Neural cell (in vitro differentiated cells): ENCODE data around the gene PLD4. TPM values are rescaled to one million over a fixed set of nuclear protein-coding genes. Genes with fewer than 3 reads are reported as not detected.

Experiments
- H2AFZ ChIP-seq: fragments of 200-600, 300-800 bp; sonication (generic), shearing (Covaris generic); 2 replicates; pipeline ENCODE4 v1.6.0; 2014; ENCODE audit warnings: low read depth, mild to moderate bottlenecking, antibody characterized with exemption, low read length, moderate library complexity
- H3F3A ChIP-seq: fragments of 200-600 bp; shearing (Covaris generic); 2 replicates; pipeline ENCODE4 v1.6.1; 2016; ENCODE audit warnings: mild to moderate bottlenecking, moderate library complexity, mixed read lengths, antibody characterized with exemption, low read length; ENCODE audit not compliant: insufficient read depth, poor library complexity, severe bottlenecking
- H3K27ac ChIP-seq: fragments of 200-600, 300-800 bp; sonication (generic), shearing (Covaris generic); 2 replicates; pipeline ENCODE4 v1.5.1; 2014; ENCODE audit warnings: mild to moderate bottlenecking, low read length, moderate library complexity
- H3K27me3 ChIP-seq: fragments of 300-800, 200-600 bp; sonication (generic), shearing (Covaris generic); 2 replicates; pipeline ENCODE4 v1.6.0; 2014; ENCODE audit warnings: mild to moderate bottlenecking, low read depth, low read length, moderate library complexity; ENCODE audit not compliant: insufficient read depth
- H3K36me3 ChIP-seq: fragments of 300-800, 200-600 bp; sonication (generic), shearing (Covaris generic); 2 replicates; pipeline ENCODE4 v1.5.1; 2014; ENCODE audit warnings: mild to moderate bottlenecking, antibody characterized with exemption, low read length, moderate library complexity; ENCODE audit not compliant: insufficient read depth
- H3K4me2 ChIP-seq: fragments of 300-800, 200-600 bp; sonication (generic), shearing (Covaris generic); 2 replicates; pipeline ENCODE4 v1.6.0; 2014; ENCODE audit warnings: mild to moderate bottlenecking, low read length
- H3K4me3 ChIP-seq: fragments of 300-800, 200-600 bp; sonication (generic), shearing (Covaris generic); 2 replicates; pipeline ENCODE4 v1.5.1; 2014; ENCODE audit warnings: mild to moderate bottlenecking, low read length, moderate library complexity
- H3K79me2 ChIP-seq: fragments of 200-600 bp; shearing (Covaris generic); replicated peaks from 2 replicates; pipeline ENCODE4 v1.6.0; 2014; ENCODE audit warnings: mild to moderate bottlenecking, low read length, moderate library complexity; ENCODE audit not compliant: insufficient read depth
- H3K9ac ChIP-seq: fragments of 300-800, 200-600 bp; sonication (generic), shearing (Covaris generic); 2 replicates; pipeline ENCODE4 v1.6.1; 2016; ENCODE audit warnings: mild to moderate bottlenecking, low read length, mixed read lengths
- H3K9me2 ChIP-seq: fragments of 200-600 bp; shearing (Covaris generic); 2 replicates; pipeline ENCODE4 v1.6.1; 2016; ENCODE audit warnings: mild to moderate bottlenecking, low read length, mixed read lengths; ENCODE audit not compliant: insufficient read depth
- H3K9me3 ChIP-seq: fragments of 200-600, 300-800 bp; sonication (generic), shearing (Covaris generic); 2 replicates; pipeline ENCODE4 v1.6.1; 2016; ENCODE audit warnings: mild to moderate bottlenecking, mixed run types, low read length, moderate library complexity, mixed read lengths
- H4K20me1 ChIP-seq: fragments of 200-600 bp; shearing (Covaris generic); 2 replicates; pipeline ENCODE4 v1.6.1; 2016; ENCODE audit warnings: mild to moderate bottlenecking, mixed run types; ENCODE audit not compliant: insufficient read depth
- CTCF ChIP-seq: fragments of 450-650 bp; IDR thresholded peaks from 2 replicates; pipeline ENCODE4 v1.5.1; 2014; ENCODE audit warnings: antibody characterized with exemption, mild to moderate bottlenecking, moderate library complexity; ENCODE audit not compliant: poor library complexity, severe bottlenecking
- EP300 ChIP-seq: fragments of 450-650 bp; conservative IDR thresholded peaks from 2 replicates; pipeline ENCODE4 v1.6.1; 2014; ENCODE audit warnings: antibody characterized with exemption, mild to moderate bottlenecking, moderate library complexity; ENCODE audit not compliant: poor library complexity, severe bottlenecking
- EZH2 ChIP-seq: fragments of 200-600, 300-800 bp; shearing (Covaris generic), sonication (generic); IDR thresholded peaks from 2 replicates; pipeline ENCODE4 v1.6.1; 2014; ENCODE audit warnings: antibody characterized with exemption, low read length, borderline replicate concordance, mild to moderate bottlenecking; ENCODE audit not compliant: insufficient read depth, poor library complexity, severe bottlenecking
- MXI1 ChIP-seq: fragments of 450-650 bp; conservative IDR thresholded peaks from 2 replicates; pipeline ENCODE4 v1.6.1; 2014; ENCODE audit warnings: antibody characterized with exemption, mild to moderate bottlenecking; ENCODE audit not compliant: poor library complexity, severe bottlenecking
- POLR2AphosphoS5 ChIP-seq: IDR thresholded peaks from 2 replicates; pipeline ENCODE4 v1.6.1; 2012
- RAD21 ChIP-seq: fragments of 450-650 bp; conservative IDR thresholded peaks from 2 replicates; pipeline ENCODE4 v1.6.1; 2014; ENCODE audit warnings: antibody characterized with exemption, mild to moderate bottlenecking, moderate library complexity
- REST ChIP-seq: IDR thresholded peaks from 2 replicates; pipeline ENCODE4 v1.6.1; 2012; ENCODE audit warnings: borderline replicate concordance
- SMC3 ChIP-seq: fragments of 450-650 bp; conservative IDR thresholded peaks from 2 replicates; pipeline ENCODE4 v1.6.1; 2014; ENCODE audit warnings: antibody characterized with exemption, mild to moderate bottlenecking, moderate library complexity; ENCODE audit not compliant: poor library complexity
- TAF1 ChIP-seq: IDR thresholded peaks from 2 replicates; pipeline ENCODE4 v1.6.1; 2012; ENCODE audit warnings: low read depth
- polyA plus RNA-seq: library from polyadenylated mRNA; depleted of rRNA; stranded (reverse); fragments of >200 nt; gene quantifications from 2 replicates; pipeline ENCODE4 v1.2.3, GENCODE V29; 2014

PLD4 gene
- polyA plus RNA-seq, 1 donor from 2014 or later: not detected

GRCh38 chr14:104923640-104924420, 849 bp upstream of the PLD4 start:
- H3K79me2 ChIP-seq: no peaks in the 10 kb centered on the region
- H3K9me3 ChIP-seq: no peaks in the 10 kb centered on the region
- H3K4me2 ChIP-seq: no peak overlapping the region
- H3F3A ChIP-seq: no peaks in the 10 kb centered on the region
- H3K9me2 ChIP-seq: no peaks in the 10 kb centered on the region
- no peak overlapping the region for H3K27ac ChIP-seq
- H3K27me3 ChIP-seq: no peaks in the 10 kb centered on the region
- no peak overlapping the region for H2AFZ ChIP-seq
- no peaks in the 10 kb centered on the region for H4K20me1 ChIP-seq
- no peak overlapping the region for H3K9ac ChIP-seq
- no peak overlapping the region for H3K4me3 ChIP-seq
- H3K36me3 ChIP-seq: no peaks in the 10 kb centered on the region
- TF ChIP-seq POLR2AphosphoS5 (no peak), SMC3 (no peak), CTCF (no peak), EP300 (no peak)

- Histone ChIP-seq H3K36me3 (no peaks in the 10 kb centered on the region), H3K27ac (no peak overlapping the region), H3K79me2 (no peaks in the 10 kb centered on the region), H3K9me2 (no peaks in the 10 kb centered on the region), H3F3A (no peaks in the 10 kb centered on the region), H3K27me3 (no peaks in the 10 kb centered on the region), H3K9me3 (no peaks in the 10 kb centered on the region), H3K9ac (no peak overlapping the region), H3K4me2 (no peak overlapping the region), H3K4me3 (no peak overlapping the region), H4K20me1 (no peaks in the 10 kb centered on the region), H2AFZ (no peak overlapping the region)
- TF ChIP-seq RAD21: no peak
- no peak for TF ChIP-seq REST
- no peak for TF ChIP-seq TAF1
- TF ChIP-seq POLR2AphosphoS5: no peak
- TF ChIP-seq EP300: no peak
- TF ChIP-seq CTCF: no peak
- no peak for TF ChIP-seq MXI1
- no peak for TF ChIP-seq SMC3
- TF ChIP-seq EZH2: no peak
Observed at GRCh38 chr14:104925214-104925854, 655 bp downstream of the PLD4 start.
